GM13976 (cell line): ENCODE measurements around the gene PLD6.
A peak's percentile ranks its signal among the peaks of the same experiment; 100 is the strongest.
"Not testable (repeated sequence)": the region's sequence is repeated elsewhere in the genome, so short reads cannot be mapped to it uniquely, and the experiment has no call there.

Experiments
- DNase-seq: peaks from one replicate; pipeline ENCODE4 v3.0.0; 2012; ENCODE audit warnings: low spot score
- CTCF ChIP-seq: IDR thresholded peaks from 2 replicates; pipeline ENCODE4 v1.5.1; 2012; ENCODE audit warnings: borderline replicate concordance, mild to moderate bottlenecking; ENCODE audit not compliant: insufficient read depth; ENCODE audit errors: extremely low read depth, missing control alignments, control extremely low read depth
- in situ Hi-C: fragments of 300-500 bp; cut with MboI; formaldehyde crosslinking; loops from one replicate; pipeline ENCODE4 v1.12.0; 2022; ENCODE audit warnings: low sequenced_read_pairs, mixed read lengths, inconsistent platforms; ENCODE audit not compliant: unreplicated experiment

PLD6 gene

GRCh38 chr17:17191961-17192381 lies 14.2 kb downstream of the PLD6 start:
- no peak for DNase-seq
- in situ Hi-C loops, result no loop called here
- TF ChIP-seq CTCF, result no peak

DNA sequence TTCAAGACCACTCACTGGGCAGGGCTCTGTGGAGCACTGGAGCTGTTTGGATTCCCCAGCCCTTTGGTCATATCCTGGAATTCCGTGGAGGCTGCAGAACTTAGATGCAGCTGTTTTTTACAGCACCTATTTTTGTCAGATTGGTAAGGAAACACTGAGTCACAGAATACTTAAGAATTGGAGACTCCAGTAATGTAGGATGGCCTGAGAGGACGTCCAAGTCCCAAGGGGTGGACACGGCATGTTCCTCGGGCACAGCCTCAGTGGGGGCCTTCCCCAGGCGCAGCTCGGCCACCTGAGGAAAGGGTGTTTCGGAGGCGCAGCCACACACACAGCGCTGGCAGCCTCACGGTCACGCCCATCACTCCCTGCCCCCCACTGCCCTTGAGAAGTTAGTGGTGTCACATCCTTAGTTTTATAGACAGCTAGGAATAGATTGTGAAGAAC lies 14.8 kb downstream of the PLD6 start:
- in situ Hi-C loops, result no loop called here
- TF ChIP-seq CTCF, result no peak

GRCh38 chr17:17190188-17190587 lies 15.9 kb downstream of the PLD6 start:
- in situ Hi-C loops, result no loop called here
- no peak for DNase-seq
- no peak for TF ChIP-seq CTCF

More for the DNA sequence above, 14.8 kb downstream of the PLD6 start:
- DNase-seq, result no peak

DNA sequence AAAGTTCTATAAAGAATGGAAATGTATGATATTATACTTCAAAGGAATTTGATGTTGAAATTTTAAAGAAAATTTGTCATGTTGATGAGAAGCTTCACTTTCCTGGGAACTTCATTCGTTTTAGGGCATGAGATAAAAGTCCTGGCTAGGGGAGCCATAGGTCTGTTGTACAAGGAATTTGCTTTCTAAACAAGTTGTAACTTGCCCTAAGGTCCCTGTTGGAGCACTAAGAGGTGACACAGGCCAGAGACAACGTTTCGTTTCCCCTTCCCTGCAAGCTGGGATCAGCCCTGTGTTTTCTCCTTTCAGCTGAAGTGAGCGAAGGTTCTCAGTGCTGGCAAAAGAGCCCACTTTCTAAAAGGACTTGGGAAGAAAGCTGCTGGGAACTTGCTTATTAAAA lies 16.6 kb downstream of the PLD6 start:
- no peak for DNase-seq
- in situ Hi-C loops, result no loop called here
- TF ChIP-seq CTCF, result no peak

- TF ChIP-seq CTCF, result no peak
- in situ Hi-C loops, result no loop called here
- no peak for DNase-seq
Measured at GRCh38 chr17:17188586-17188985, 17.5 kb downstream of the PLD6 start.

DNA sequence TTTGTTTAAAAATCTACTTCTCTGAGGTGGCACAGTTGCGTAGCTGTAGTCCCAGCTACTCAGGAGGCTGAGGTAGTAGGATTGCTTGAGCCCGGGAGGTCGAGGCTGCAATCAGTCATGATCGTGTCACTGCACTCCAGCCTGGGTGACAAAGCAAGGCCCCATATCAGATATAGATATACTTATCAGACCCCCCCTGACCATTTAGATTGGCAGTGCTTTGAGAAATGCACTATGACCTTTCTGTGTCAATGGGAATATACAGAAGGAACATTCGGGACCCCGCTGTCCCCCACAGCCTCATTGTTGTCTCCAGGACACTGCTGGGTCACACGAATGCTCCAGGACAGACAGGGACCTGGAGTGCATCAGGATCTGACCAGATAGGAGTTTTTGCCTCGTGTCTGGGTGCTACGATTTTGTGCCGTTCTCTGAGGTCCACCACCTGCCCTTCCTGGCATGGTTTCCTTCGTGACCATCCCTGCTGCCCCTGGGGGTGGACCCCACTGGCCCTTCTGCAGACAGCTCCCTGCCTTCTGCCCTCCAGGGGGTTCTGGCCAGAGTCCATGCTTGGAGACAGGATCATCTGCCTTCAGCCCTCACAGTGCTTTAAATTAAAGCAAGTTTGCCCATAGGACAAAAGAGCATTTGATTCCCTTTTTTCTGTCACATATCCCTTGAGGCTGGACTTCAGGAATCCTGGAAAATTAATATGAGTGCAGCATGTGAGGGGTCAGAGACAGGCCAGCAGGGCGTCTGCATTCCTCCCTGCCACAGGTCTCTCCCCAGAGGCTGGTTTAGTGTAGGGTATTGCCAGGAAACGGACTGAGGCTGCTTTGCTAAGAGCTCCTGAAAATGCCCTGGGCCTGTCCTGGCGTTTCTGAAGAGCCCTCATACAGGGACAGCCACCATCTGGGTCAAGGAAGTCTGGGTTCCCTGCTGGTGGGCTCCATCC lies 19.3 kb downstream of the PLD6 start:
- no peak for DNase-seq
- in situ Hi-C loops, result no loop called here
- TF ChIP-seq CTCF, result no peak

GRCh38 chr17:17186051-17186450 lies 20.1 kb downstream of the PLD6 start:
- peak; percentile 75 for DNase-seq
- in situ Hi-C loops, result no loop called here
- TF ChIP-seq CTCF, result no peak

GRCh38 chr17:17184985-17185757 lies 21.0 kb downstream of the PLD6 start:
- in situ Hi-C loops, result not testable (repeated sequence)

More at GRCh38 chr17:17184985-17185757, 21.0 kb downstream of the PLD6 start:
- DNase-seq, result not testable (repeated sequence)
